ENCODE data around the gene WWOX. TPM values are rescaled to one million over a fixed set of nuclear protein-coding genes. Genes with fewer than 3 reads are reported as not detected.

WWOX gene
- polyA plus RNA-seq, 1 donor (not counting 4 experiments of a cell fraction or from before 2014, with no cell fraction given) = 5.1 TPM

GRCh38 chr16:78919852-78920251 is 820.4 kb downstream of the WWOX start:
- DNase-seq (ENCODE audit: low read depth, low spot score) (no peak), FAIRE-seq (no peak)
- dilution Hi-C loops (cut with MboI; ENCODE audit: extremely low pct_ligation_motif_present, low sequenced_read_pairs) = no loop called here
- no peaks in the 10 kb centered on the region for H3K36me3 ChIP-seq (ENCODE audit: control insufficient read depth in 2 of 2, extremely low read depth in 1 of 2, insufficient read depth in 2 of 2, low read length in 2 of 2)
- TF ChIP-seq EZH2 (IDR thresholded peaks at IDR 0.05; ENCODE audit: low read length) (no peak), CTCF (optimal IDR thresholded peaks at IDR 0.05 in 1 of 3, IDR thresholded peaks at IDR 0.05 in 1 of 3, conservative IDR thresholded peaks at IDR 0.05 in 1 of 3; ENCODE audit: extremely low read depth in 1 of 3, insufficient read depth in 2 of 3, low read length in 3 of 3) (no peak)
- no peaks in the 10 kb centered on the region for H3K79me2 ChIP-seq (ENCODE audit: control insufficient read depth, insufficient read depth, low read length)
- H2AFZ ChIP-seq (ENCODE audit: control insufficient read depth, low read length) = no peak overlapping the region
- no peaks in the 10 kb centered on the region for H3K4me1 ChIP-seq (ENCODE audit: control insufficient read depth, extremely low read depth, insufficient read depth, low read length)
- H3K4me2 ChIP-seq (ENCODE audit: control insufficient read depth, extremely low read depth, insufficient read depth, low read depth, low read length) = no peak overlapping the region
- H3K9me1 ChIP-seq (ENCODE audit: control insufficient read depth, extremely low read depth, insufficient read depth, low read length) = no peaks in the 10 kb centered on the region
- no peak overlapping the region for H3K27ac ChIP-seq (ENCODE audit: control insufficient read depth, insufficient read depth, low read length)
- no peak overlapping the region for H3K9ac ChIP-seq (ENCODE audit: control insufficient read depth, extremely low read depth, insufficient read depth, low read length)
- no peaks in the 10 kb centered on the region for H3K27me3 ChIP-seq (ENCODE audit: control insufficient read depth, extremely low read depth, insufficient read depth, low read length)
- no peaks in the 10 kb centered on the region for H4K20me1 ChIP-seq (ENCODE audit: control insufficient read depth, extremely low read depth, insufficient read depth, low read length)
- no peak overlapping the region for H3K4me3 ChIP-seq (ENCODE audit: control insufficient read depth in 2 of 3, extremely low read depth in 1 of 3, insufficient read depth in 2 of 3, low read depth in 1 of 3, low read length in 3 of 3)
- peaks cover 4% of the 10 kb centered on the region for H3K9me3 ChIP-seq (ENCODE audit: control insufficient read depth, low read depth, low read length)

GRCh38 chr16:78920621-78921020 is 821.2 kb downstream of the WWOX start:
- no peak overlapping the region for H3K4me2 ChIP-seq (ENCODE audit: control insufficient read depth, extremely low read depth, insufficient read depth, low read depth, low read length)
- no peaks in the 10 kb centered on the region for H3K79me2 ChIP-seq (ENCODE audit: control insufficient read depth, insufficient read depth, low read length)
- no peak overlapping the region for H3K4me3 ChIP-seq (ENCODE audit: control insufficient read depth in 2 of 3, extremely low read depth in 1 of 3, insufficient read depth in 2 of 3, low read depth in 1 of 3, low read length in 3 of 3)
- dilution Hi-C loops (cut with MboI; ENCODE audit: extremely low pct_ligation_motif_present, low sequenced_read_pairs) = no loop called here
- no peaks in the 10 kb centered on the region for H3K27me3 ChIP-seq (ENCODE audit: control insufficient read depth, extremely low read depth, insufficient read depth, low read length)
- peaks cover 4% of the 10 kb centered on the region for H3K9me3 ChIP-seq (ENCODE audit: control insufficient read depth, low read depth, low read length)
- DNase-seq (ENCODE audit: low read depth, low spot score) (no peak), FAIRE-seq (no peak)
- H3K9me1 ChIP-seq (ENCODE audit: control insufficient read depth, extremely low read depth, insufficient read depth, low read length) = no peaks in the 10 kb centered on the region
- no peak overlapping the region for H3K27ac ChIP-seq (ENCODE audit: control insufficient read depth, insufficient read depth, low read length)
- H3K36me3 ChIP-seq (ENCODE audit: control insufficient read depth in 2 of 2, extremely low read depth in 1 of 2, insufficient read depth in 2 of 2, low read length in 2 of 2) = no peaks in the 10 kb centered on the region
- H3K4me1 ChIP-seq (ENCODE audit: control insufficient read depth, extremely low read depth, insufficient read depth, low read length) = no peaks in the 10 kb centered on the region
- no peaks in the 10 kb centered on the region for H4K20me1 ChIP-seq (ENCODE audit: control insufficient read depth, extremely low read depth, insufficient read depth, low read length)
- no peak overlapping the region for H2AFZ ChIP-seq (ENCODE audit: control insufficient read depth, low read length)
- no peak overlapping the region for H3K9ac ChIP-seq (ENCODE audit: control insufficient read depth, extremely low read depth, insufficient read depth, low read length)
- TF ChIP-seq EZH2 (IDR thresholded peaks at IDR 0.05; ENCODE audit: low read length) (no peak), CTCF (optimal IDR thresholded peaks at IDR 0.05 in 1 of 3, IDR thresholded peaks at IDR 0.05 in 1 of 3, conservative IDR thresholded peaks at IDR 0.05 in 1 of 3; ENCODE audit: extremely low read depth in 1 of 3, insufficient read depth in 2 of 3, low read length in 3 of 3) (no peak)

Data from keratinocyte (primary cell).